Transverse colon (tissue), 4 donors: ENCODE results near the gene CYB561.
"Not testable (repeated sequence)": the region's sequence is repeated elsewhere in the genome, so short reads cannot be mapped to it uniquely, and the experiment has no call there.

Source experiments
- EP300 ChIP-seq: sonication (generic); formaldehyde crosslinking; IDR thresholded peaks from one replicate; pipeline ENCODE4 v1.6.1; 2017; ENCODE audit warnings: antibody characterized with exemption, low read depth
- POLR2A ChIP-seq: fragments of 450-650 bp; IDR thresholded peaks from one replicate; pipeline ENCODE4 v1.6.1; 2016; ENCODE audit warnings: antibody characterized with exemption, mild to moderate bottlenecking, moderate library complexity
- POLR2AphosphoS5 ChIP-seq, 3 donors: sonication (generic); formaldehyde crosslinking; IDR thresholded peaks; one replicate each; pipeline ENCODE4 v1.6.1; 2016; ENCODE audit warnings: antibody characterized with exemption in 3 of 3
- TF ChIP-seq, protein P1 (sequence below), 5 experiments: fragments of 200-600 bp in 3 of 5; fragments of 450-650 bp in 2 of 5; sonication (generic) in 3 of 5; IDR thresholded peaks; 1 replicate in 2 of 5; 2 replicates in 3 of 5; pipeline ENCODE4 v1.5.1; 2016 to 2017; ENCODE audit warnings: antibody characterized with exemption in 5 of 5, inconsistent platforms in 3 of 5, mild to moderate bottlenecking in 2 of 5, moderate library complexity in 1 of 5

DNA sequence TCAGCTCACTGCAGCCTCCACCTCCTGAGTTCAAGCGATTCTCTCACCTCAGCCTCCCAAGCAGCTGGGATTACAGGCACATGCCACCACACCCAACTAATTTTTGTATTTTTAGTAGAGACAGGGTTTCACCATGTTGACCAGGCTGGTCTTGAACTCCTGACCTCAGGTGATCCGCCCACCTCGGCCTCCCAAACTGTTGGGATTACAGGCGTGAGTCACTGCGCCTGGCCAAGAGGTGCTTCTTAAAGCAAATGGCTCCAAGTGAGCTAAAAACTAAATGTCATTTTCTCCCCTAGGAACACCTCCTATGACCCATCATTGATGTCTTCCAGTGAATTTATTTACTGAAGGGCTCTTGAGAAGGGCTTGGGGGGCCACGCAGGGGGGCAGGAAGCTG, 8.3 kb upstream of the CYB561 start:
- TF ChIP-seq, protein P1, sequence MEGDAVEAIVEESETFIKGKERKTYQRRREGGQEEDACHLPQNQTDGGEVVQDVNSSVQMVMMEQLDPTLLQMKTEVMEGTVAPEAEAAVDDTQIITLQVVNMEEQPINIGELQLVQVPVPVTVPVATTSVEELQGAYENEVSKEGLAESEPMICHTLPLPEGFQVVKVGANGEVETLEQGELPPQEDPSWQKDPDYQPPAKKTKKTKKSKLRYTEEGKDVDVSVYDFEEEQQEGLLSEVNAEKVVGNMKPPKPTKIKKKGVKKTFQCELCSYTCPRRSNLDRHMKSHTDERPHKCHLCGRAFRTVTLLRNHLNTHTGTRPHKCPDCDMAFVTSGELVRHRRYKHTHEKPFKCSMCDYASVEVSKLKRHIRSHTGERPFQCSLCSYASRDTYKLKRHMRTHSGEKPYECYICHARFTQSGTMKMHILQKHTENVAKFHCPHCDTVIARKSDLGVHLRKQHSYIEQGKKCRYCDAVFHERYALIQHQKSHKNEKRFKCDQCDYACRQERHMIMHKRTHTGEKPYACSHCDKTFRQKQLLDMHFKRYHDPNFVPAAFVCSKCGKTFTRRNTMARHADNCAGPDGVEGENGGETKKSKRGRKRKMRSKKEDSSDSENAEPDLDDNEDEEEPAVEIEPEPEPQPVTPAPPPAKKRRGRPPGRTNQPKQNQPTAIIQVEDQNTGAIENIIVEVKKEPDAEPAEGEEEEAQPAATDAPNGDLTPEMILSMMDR (IDR thresholded peaks at IDR 0.05): not testable (repeated sequence)
- TF ChIP-seq POLR2A; EP300; POLR2AphosphoS5 (IDR thresholded peaks at IDR 0.05): not testable (repeated sequence)
